Keratinocyte (primary cell): ENCODE measurements around the gene MYO10. TPM values are rescaled to one million over a fixed set of nuclear protein-coding genes. Genes with fewer than 3 reads are reported as not detected.

Source experiments
- DNase-seq: peaks from one replicate; pipeline ENCODE4 v3.0.0-alpha.2; 2011; ENCODE audit warnings: low read depth, missing footprints, low spot score
- FAIRE-seq: peaks from 2 replicates; lab custom pipeline; 2011; peaks lifted over from hg19 to GRCh38; lab: Jason Lieb, UNC
- H2AFZ ChIP-seq: 2 replicates; pipeline ENCODE4 v1.6.0; 2012; ENCODE audit warnings: low read length, control low read depth, inconsistent platforms; ENCODE audit not compliant: control insufficient read depth
- H3K27ac ChIP-seq: 2 replicates; pipeline ENCODE4 v1.5.1; 2011; ENCODE audit warnings: low read length; ENCODE audit not compliant: control insufficient read depth, insufficient read depth
- H3K27me3 ChIP-seq: 3 replicates; pipeline ENCODE4 v1.6.0; 2011; ENCODE audit warnings: low read length; ENCODE audit not compliant: control insufficient read depth, insufficient read depth; ENCODE audit errors: extremely low read depth
- H3K36me3 ChIP-seq, 2 experiments: 2 replicates in 1 of 2; 3 replicates in 1 of 2; pipeline ENCODE4 v1.5.1; 2011; ENCODE audit warnings: low read length in 2 of 2, mild to moderate bottlenecking in 1 of 2; ENCODE audit not compliant: control insufficient read depth in 2 of 2, insufficient read depth in 2 of 2; ENCODE audit errors: extremely low read depth in 1 of 2
- H3K4me1 ChIP-seq: 3 replicates; pipeline ENCODE4 v1.5.1; 2011; ENCODE audit warnings: low read length; ENCODE audit not compliant: control insufficient read depth, insufficient read depth; ENCODE audit errors: extremely low read depth
- H3K4me2 ChIP-seq: 3 replicates; pipeline ENCODE4 v1.6.0; 2011; ENCODE audit warnings: low read depth, low read length; ENCODE audit not compliant: control insufficient read depth, insufficient read depth; ENCODE audit errors: extremely low read depth
- H3K4me3 ChIP-seq, 3 experiments: fragments of 200-600 bp in 1 of 3; sonication (generic) in 1 of 3; 2 replicates in 2 of 3; 3 replicates in 1 of 3; pipeline ENCODE4 v1.5.1; 2011 to 2016; ENCODE audit warnings: low read length in 3 of 3, mild to moderate bottlenecking in 3 of 3, control low read depth in 2 of 3, inconsistent platforms in 1 of 3, low read depth in 1 of 3, mixed read lengths in 1 of 3, mixed run types in 1 of 3, moderate library complexity in 1 of 3; ENCODE audit not compliant: control insufficient read depth in 2 of 3, insufficient read depth in 2 of 3; ENCODE audit errors: extremely low read depth in 1 of 3
- H3K79me2 ChIP-seq: 2 replicates; pipeline ENCODE4 v1.6.0; 2012; ENCODE audit warnings: low read length; ENCODE audit not compliant: control insufficient read depth, insufficient read depth
- H3K9ac ChIP-seq: 3 replicates; pipeline ENCODE4 v1.6.0; 2011; ENCODE audit warnings: low read length; ENCODE audit not compliant: control insufficient read depth, insufficient read depth; ENCODE audit errors: extremely low read depth
- H3K9me1 ChIP-seq: 3 replicates; pipeline ENCODE4 v1.6.0; 2011; ENCODE audit warnings: low read length; ENCODE audit not compliant: control insufficient read depth, insufficient read depth; ENCODE audit errors: extremely low read depth
- H3K9me3 ChIP-seq: 2 replicates; pipeline ENCODE4 v1.5.1; 2012; ENCODE audit warnings: low read depth, low read length; ENCODE audit not compliant: control insufficient read depth
- H4K20me1 ChIP-seq: 3 replicates; pipeline ENCODE4 v1.6.0; 2011; ENCODE audit warnings: low read length; ENCODE audit not compliant: control insufficient read depth, insufficient read depth; ENCODE audit errors: extremely low read depth
- CTCF ChIP-seq, 3 experiments: IDR thresholded peaks in 1 of 3; conservative IDR thresholded peaks in 1 of 3; optimal IDR thresholded peaks in 1 of 3; 2 replicates in 2 of 3; 3 replicates in 1 of 3; pipeline versions ENCODE3 to v1.5.1; 2011; ENCODE audit warnings: low read length in 3 of 3, mild to moderate bottlenecking in 3 of 3, moderate library complexity in 2 of 3, control low read depth in 1 of 3, inconsistent platforms in 1 of 3; ENCODE audit not compliant: insufficient read depth in 2 of 3; ENCODE audit errors: extremely low read depth in 1 of 3
- EZH2 ChIP-seq: IDR thresholded peaks from one replicate; pipeline ENCODE4 v1.6.1; 2012; ENCODE audit warnings: inconsistent platforms, mild to moderate bottlenecking, low read length, moderate library complexity
- dilution Hi-C: fragments of 300-500 bp; cut with MboI; formaldehyde crosslinking; loops from one replicate; pipeline ENCODE4 v1.7.0; 2020; ENCODE audit warnings: low sequenced_read_pairs; ENCODE audit not compliant: extremely low pct_ligation_motif_present
- polyA plus RNA-seq, 5 experiments: library from polyadenylated mRNA; depleted of rRNA in 3 of 5; stranded (reverse) in 3 of 5; stranded (forward) in 1 of 5; unstranded in 1 of 5; fragments of >200 nt; gene quantifications; 1 replicate in 1 of 5; 2 replicates in 3 of 5; 3 replicates in 1 of 5; pipeline versions ENCODE4 v1.2.1 to v1.2.3, GENCODE V29; 2011 to 2012; ENCODE audit warnings: missing spikeins in 2 of 5, low read depth in 1 of 5, low replicate concordance in 1 of 5

MYO10 gene
- polyA plus RNA-seq, 1 donor (not counting 4 experiments of a cell fraction or from before 2014, with no cell fraction given), result 22.0 TPM

GRCh38 chr5:16926417-16926816 lies 9.7 kb downstream of the MYO10 start:
- no peak for DNase-seq
- Histone ChIP-seq H4K20me1 (peaks cover 21% of the 10 kb centered on the region), H3K27me3 (no peaks in the 10 kb centered on the region), H3K4me1 (peaks cover 2% of the 10 kb centered on the region), H2AFZ (no peak overlapping the region), H3K4me3 (no peak overlapping the region), H3K79me2 (peaks cover 92% of the 10 kb centered on the region), H3K9me1 (no peaks in the 10 kb centered on the region), H3K36me3 (peaks cover 1 to 9% of the 10 kb centered on the region in 2 experiments), H3K9ac (no peak overlapping the region), H3K9me3 (no peaks in the 10 kb centered on the region), H3K27ac (no peak overlapping the region), H3K4me2 (no peak overlapping the region)
- FAIRE-seq, result no peak
- TF ChIP-seq EZH2 (no peak), CTCF (optimal IDR thresholded peaks at IDR 0.05 in 1 of 3, IDR thresholded peaks at IDR 0.05 in 1 of 3, conservative IDR thresholded peaks at IDR 0.05 in 1 of 3; ENCODE audit: extremely low read depth in 1 of 3, insufficient read depth in 2 of 3, low read length in 3 of 3) (no peak)
- dilution Hi-C loops, result no loop called here

- no peak for TF ChIP-seq CTCF (optimal IDR thresholded peaks at IDR 0.05 in 1 of 3, IDR thresholded peaks at IDR 0.05 in 1 of 3, conservative IDR thresholded peaks at IDR 0.05 in 1 of 3; ENCODE audit: extremely low read depth in 1 of 3, insufficient read depth in 2 of 3, low read length in 3 of 3)
- H3K79me2 ChIP-seq, result peaks cover 93% of the 10 kb centered on the region
- H4K20me1 ChIP-seq, result peaks cover 20% of the 10 kb centered on the region
- DNase-seq, result no peak
- no peaks in the 10 kb centered on the region for H3K27me3 ChIP-seq
- peaks cover 3% of the 10 kb centered on the region for H3K9me1 ChIP-seq
- dilution Hi-C loops, result no loop called here
- H3K9ac ChIP-seq, result no peak overlapping the region
- no peak overlapping the region for H3K4me3 ChIP-seq
- H2AFZ ChIP-seq, result no peak overlapping the region
- H3K36me3 ChIP-seq, result peaks cover 0 to 4% of the 10 kb centered on the region in 2 experiments
- FAIRE-seq, result no peak
- H3K27ac ChIP-seq, result no peak overlapping the region
- peaks cover 4% of the 10 kb centered on the region for H3K4me1 ChIP-seq
- no peak overlapping the region for H3K4me2 ChIP-seq
- no peaks in the 10 kb centered on the region for H3K9me3 ChIP-seq
Measured at GRCh38 chr5:16924206-16924605, 11.9 kb downstream of the MYO10 start.
